GM13977 (cell line): ENCODE results near the gene CNGA1.

ENCODE experiments used
- DNase-seq: peaks from one replicate; pipeline ENCODE4 v3.0.0; 2012; ENCODE audit warnings: low spot score
- CTCF ChIP-seq: IDR thresholded peaks from 2 replicates; pipeline ENCODE4 v1.5.1; 2012; ENCODE audit warnings: mild to moderate bottlenecking, control low read depth; ENCODE audit not compliant: insufficient read depth; ENCODE audit errors: extremely low read depth, missing control alignments
- in situ Hi-C: fragments of 300-500 bp; cut with MboI; formaldehyde crosslinking; loops from one replicate; pipeline ENCODE4 v1.12.0; 2022; ENCODE audit warnings: low sequenced_read_pairs, low pct_unique_long_range_greater_than_20kb, mixed read lengths, inconsistent platforms; ENCODE audit not compliant: unreplicated experiment

CNGA1 gene

GRCh38 chr4:47968847-47969246, 47.6 kb downstream of the CNGA1 start:
- no peak for DNase-seq
- in situ Hi-C loops, result no loop called here
- no peak for TF ChIP-seq CTCF

GRCh38 chr4:47954677-47955076, 61.8 kb downstream of the CNGA1 start:
- no peak for TF ChIP-seq CTCF
- in situ Hi-C loops, result no loop called here
- DNase-seq, result no peak

- DNase-seq, result no peak
- no peak for TF ChIP-seq CTCF
- in situ Hi-C loops, result no loop called here
Measured at GRCh38 chr4:47954245-47954644, 62.2 kb downstream of the CNGA1 start.

- in situ Hi-C loops, result loop anchor here (10.0 kb wide), 1 partner anchor 261 kb away; no protein-coding TSS in a partner anchor
- no peak for DNase-seq
- TF ChIP-seq CTCF, result no peak
Measured at GRCh38 chr4:47945930-47946726, 70.4 kb downstream of the CNGA1 start.

- DNase-seq, result no peak
- in situ Hi-C loops, result loop anchor here (10.0 kb wide), 1 partner anchor 257 kb away; no protein-coding TSS in a partner anchor
- no peak for TF ChIP-seq CTCF
Measured at GRCh38 chr4:47942081-47942819, 74.2 kb downstream of the CNGA1 start.

- no peak for TF ChIP-seq CTCF
- in situ Hi-C loops, result no loop called here
- no peak for DNase-seq
Measured at GRCh38 chr4:47939456-47939855, 77.0 kb downstream of the CNGA1 start.
